Hepatocyte (in vitro differentiated cells): ENCODE measurements around the gene PHF1. TPM values are rescaled to one million over a fixed set of nuclear protein-coding genes. Genes with fewer than 3 reads are reported as not detected.

Experiments used
- DNase-seq: peaks from one replicate; pipeline ENCODE4 v3.0.0-alpha.2; 2016; ENCODE audit warnings: low spot score
- H2AFZ ChIP-seq: fragments of 200-600 bp; sonication (generic); 2 replicates; pipeline ENCODE4 v1.6.0; 2016; ENCODE audit warnings: antibody characterized with exemption, mild to moderate bottlenecking
- H3K27ac ChIP-seq: fragments of 200-600 bp; sonication (generic); 2 replicates; pipeline ENCODE4 v1.5.1; 2016; ENCODE audit warnings: mild to moderate bottlenecking
- H3K27me3 ChIP-seq: fragments of 200-600 bp; sonication (generic); 2 replicates; pipeline ENCODE4 v1.6.1; 2016
- H3K36me3 ChIP-seq: fragments of 200-600 bp; sonication (generic); replicated peaks from 2 replicates; pipeline ENCODE4 v1.5.1; 2016; ENCODE audit warnings: low read depth; ENCODE audit not compliant: insufficient read depth
- H3K4me1 ChIP-seq: fragments of 200-600 bp; sonication (generic); 2 replicates; pipeline ENCODE4 v1.5.1; 2016; ENCODE audit warnings: mild to moderate bottlenecking, moderate library complexity; ENCODE audit not compliant: insufficient read depth
- H3K4me2 ChIP-seq: fragments of 200-600 bp; sonication (generic); 2 replicates; pipeline ENCODE4 v1.6.0; 2016
- H3K4me3 ChIP-seq: fragments of 200-600 bp; sonication (generic); 2 replicates; pipeline ENCODE4 v1.5.1; 2016; ENCODE audit warnings: mild to moderate bottlenecking
- H3K79me2 ChIP-seq: fragments of 200-600 bp; sonication (generic); 2 replicates; pipeline ENCODE4 v1.6.0; 2017; ENCODE audit warnings: mild to moderate bottlenecking
- H3K9me2 ChIP-seq: fragments of 200-600 bp; sonication (generic); replicated peaks from 2 replicates; pipeline ENCODE4 v1.6.0; 2017; ENCODE audit warnings: mild to moderate bottlenecking; ENCODE audit not compliant: insufficient read depth
- H3K9me3 ChIP-seq: fragments of 200-600 bp; sonication (generic); 2 replicates; pipeline ENCODE4 v1.5.1; 2016; ENCODE audit warnings: low read depth, mild to moderate bottlenecking
- H4K20me1 ChIP-seq: fragments of 200-600 bp; sonication (generic); 2 replicates; pipeline ENCODE4 v1.6.0; 2016; ENCODE audit warnings: mild to moderate bottlenecking; ENCODE audit not compliant: insufficient read depth, poor library complexity, severe bottlenecking
- EZH2 ChIP-seq: fragments of 200-600 bp; sonication (generic); IDR thresholded peaks from 2 replicates; pipeline ENCODE4 v1.6.1; 2016; ENCODE audit warnings: antibody characterized with exemption, mild to moderate bottlenecking, borderline replicate concordance
- EZH2phosphoT487 ChIP-seq: fragments of 200-600 bp; sonication (generic); IDR thresholded peaks from one replicate; pipeline ENCODE4 v1.6.1; 2018; ENCODE audit warnings: antibody characterized with exemption, mild to moderate bottlenecking, low read depth, moderate library complexity; ENCODE audit not compliant: unreplicated experiment, severe bottlenecking
- WGBS: methylation state at CpG from one replicate; pipeline ENCODE4 v1.1.6; 2016; ENCODE audit warnings: low lambda C conversion rate; ENCODE audit errors: missing lambda C conversion rate; 5-methylcytosine and 5-hydroxymethylcytosine counted together
- polyA plus RNA-seq: library from polyadenylated mRNA; unstranded; fragments of >200 nt; fragmentation: Nextera tagmentation; extraction: Ambion mirVana; gene quantifications from 2 replicates; pipeline ENCODE4 v1.2.1, GENCODE V29; 2016
- total RNA-seq: library from RNA; depleted of rRNA; stranded (reverse); fragments of >200 nt; gene quantifications from 2 replicates; pipeline ENCODE4 v1.2.3, GENCODE V29; 2014
- TF ChIP-seq, protein P1 (sequence below): fragments of 200-600 bp; sonication (generic); IDR thresholded peaks from 2 replicates; pipeline ENCODE4 v1.5.1; 2016; ENCODE audit warnings: antibody characterized with exemption, mild to moderate bottlenecking; ENCODE audit not compliant: poor library complexity

The PHF1 gene
- total and polyA plus RNA-seq, 2 experiments from 2014 or later = 37.2 to 42.4 TPM

DNA sequence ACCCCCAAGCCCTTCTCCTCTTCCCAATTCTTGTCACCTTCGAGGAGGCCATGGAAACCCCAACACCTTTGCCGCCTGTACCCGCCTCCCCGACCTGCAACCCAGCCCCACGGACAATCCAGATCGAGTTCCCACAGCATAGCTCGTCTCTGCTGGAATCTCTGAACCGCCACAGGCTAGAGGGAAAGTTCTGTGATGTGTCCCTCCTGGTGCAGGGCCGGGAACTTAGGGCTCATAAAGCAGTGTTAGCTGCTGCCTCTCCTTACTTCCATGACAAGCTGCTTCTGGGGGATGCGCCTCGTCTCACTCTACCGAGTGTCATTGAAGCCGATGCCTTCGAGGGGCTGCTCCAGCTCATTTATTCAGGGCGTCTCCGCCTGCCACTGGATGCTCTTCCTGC lies 44.2 kb downstream of the PHF1 start:
- no peaks in the 10 kb centered on the region for H3K36me3 ChIP-seq
- 60% methylated on average over 16 of the region's 16 CpGs for WGBS
- no peak for TF ChIP-seq EZH2
- TF ChIP-seq, protein P1, sequence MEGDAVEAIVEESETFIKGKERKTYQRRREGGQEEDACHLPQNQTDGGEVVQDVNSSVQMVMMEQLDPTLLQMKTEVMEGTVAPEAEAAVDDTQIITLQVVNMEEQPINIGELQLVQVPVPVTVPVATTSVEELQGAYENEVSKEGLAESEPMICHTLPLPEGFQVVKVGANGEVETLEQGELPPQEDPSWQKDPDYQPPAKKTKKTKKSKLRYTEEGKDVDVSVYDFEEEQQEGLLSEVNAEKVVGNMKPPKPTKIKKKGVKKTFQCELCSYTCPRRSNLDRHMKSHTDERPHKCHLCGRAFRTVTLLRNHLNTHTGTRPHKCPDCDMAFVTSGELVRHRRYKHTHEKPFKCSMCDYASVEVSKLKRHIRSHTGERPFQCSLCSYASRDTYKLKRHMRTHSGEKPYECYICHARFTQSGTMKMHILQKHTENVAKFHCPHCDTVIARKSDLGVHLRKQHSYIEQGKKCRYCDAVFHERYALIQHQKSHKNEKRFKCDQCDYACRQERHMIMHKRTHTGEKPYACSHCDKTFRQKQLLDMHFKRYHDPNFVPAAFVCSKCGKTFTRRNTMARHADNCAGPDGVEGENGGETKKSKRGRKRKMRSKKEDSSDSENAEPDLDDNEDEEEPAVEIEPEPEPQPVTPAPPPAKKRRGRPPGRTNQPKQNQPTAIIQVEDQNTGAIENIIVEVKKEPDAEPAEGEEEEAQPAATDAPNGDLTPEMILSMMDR = no peak
- no peaks in the 10 kb centered on the region for H3K9me3 ChIP-seq
- H3K4me3 ChIP-seq = peak overlapping the region; percentile 9
- peaks cover 21% of the 10 kb centered on the region for H3K79me2 ChIP-seq
- H3K4me1 ChIP-seq = no peaks in the 10 kb centered on the region
- DNase-seq = no peak
- no peaks in the 10 kb centered on the region for H3K9me2 ChIP-seq
- H3K4me2 ChIP-seq = peak overlapping the region; percentile 82
- no peaks in the 10 kb centered on the region for H3K27me3 ChIP-seq
- no peak overlapping the region for H3K27ac ChIP-seq
- H2AFZ ChIP-seq = peak overlapping the region; percentile 47
- no peaks in the 10 kb centered on the region for H4K20me1 ChIP-seq

DNA sequence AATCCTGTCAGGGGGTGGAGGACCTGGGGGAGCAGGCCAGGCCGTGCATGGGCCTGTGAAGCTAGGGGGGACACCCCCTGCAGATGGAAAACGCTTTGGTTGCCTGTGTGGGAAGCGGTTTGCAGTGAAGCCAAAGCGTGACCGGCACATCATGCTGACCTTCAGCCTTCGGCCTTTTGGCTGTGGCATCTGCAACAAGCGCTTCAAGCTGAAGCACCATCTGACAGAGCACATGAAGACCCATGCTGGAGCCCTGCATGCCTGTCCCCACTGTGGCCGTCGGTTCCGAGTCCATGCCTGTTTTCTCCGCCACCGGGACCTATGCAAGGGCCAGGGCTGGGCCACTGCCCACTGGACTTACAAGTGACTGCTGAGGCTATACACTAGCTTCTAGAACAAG lies 45.3 kb downstream of the PHF1 start:
- H3K9me2 ChIP-seq = no peaks in the 10 kb centered on the region
- no peak overlapping the region for H3K4me3 ChIP-seq
- WGBS = 96% methylated on average over 12 of the region's 12 CpGs
- no peak overlapping the region for H3K4me2 ChIP-seq
- H4K20me1 ChIP-seq = no peaks in the 10 kb centered on the region
- no peaks in the 10 kb centered on the region for H3K9me3 ChIP-seq
- TF ChIP-seq, protein P1 = no peak
- TF ChIP-seq EZH2 = no peak
- no peaks in the 10 kb centered on the region for H3K36me3 ChIP-seq
- H2AFZ ChIP-seq = no peak overlapping the region
- H3K27ac ChIP-seq = no peak overlapping the region
- H3K79me2 ChIP-seq = peaks cover 21% of the 10 kb centered on the region
- H3K4me1 ChIP-seq = no peaks in the 10 kb centered on the region
- DNase-seq = no peak
- H3K27me3 ChIP-seq = no peaks in the 10 kb centered on the region

DNA sequence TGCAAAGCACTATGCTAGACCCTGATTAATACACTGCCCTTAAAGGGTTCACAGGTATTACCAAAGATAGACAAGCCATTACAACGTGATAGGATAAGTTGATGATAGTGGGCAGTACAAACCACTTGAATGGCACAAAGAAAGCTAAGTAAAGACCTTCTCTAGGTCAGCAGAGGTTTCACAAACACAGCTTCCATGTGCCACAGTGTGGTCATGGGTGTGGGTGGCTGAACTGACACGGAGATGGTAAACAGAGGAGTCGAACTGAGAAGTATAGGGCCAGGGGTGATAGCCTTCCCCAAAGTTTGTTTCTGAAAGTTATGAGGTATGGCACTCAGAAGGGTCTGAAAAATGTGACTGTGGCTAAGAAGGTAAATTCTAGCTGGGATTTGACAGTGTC lies 47.9 kb downstream of the PHF1 start:
- peaks cover 16% of the 10 kb centered on the region for H3K79me2 ChIP-seq
- no peak for DNase-seq
- TF ChIP-seq EZH2 (no peak), EZH2phosphoT487 (no peak)
- TF ChIP-seq, protein P1 = no peak
- no peaks in the 10 kb centered on the region for H4K20me1 ChIP-seq
- no peak overlapping the region for H3K4me2 ChIP-seq
- no peaks in the 10 kb centered on the region for H3K4me1 ChIP-seq
- H3K9me3 ChIP-seq = no peaks in the 10 kb centered on the region
- WGBS = 81% methylated on average over 3 of the region's 3 CpGs
- H3K9me2 ChIP-seq = no peaks in the 10 kb centered on the region
- H3K27ac ChIP-seq = no peak overlapping the region
- H3K4me3 ChIP-seq = no peak overlapping the region
- H2AFZ ChIP-seq = no peak overlapping the region
- H3K36me3 ChIP-seq = no peaks in the 10 kb centered on the region
- peaks cover 7% of the 10 kb centered on the region for H3K27me3 ChIP-seq

DNA sequence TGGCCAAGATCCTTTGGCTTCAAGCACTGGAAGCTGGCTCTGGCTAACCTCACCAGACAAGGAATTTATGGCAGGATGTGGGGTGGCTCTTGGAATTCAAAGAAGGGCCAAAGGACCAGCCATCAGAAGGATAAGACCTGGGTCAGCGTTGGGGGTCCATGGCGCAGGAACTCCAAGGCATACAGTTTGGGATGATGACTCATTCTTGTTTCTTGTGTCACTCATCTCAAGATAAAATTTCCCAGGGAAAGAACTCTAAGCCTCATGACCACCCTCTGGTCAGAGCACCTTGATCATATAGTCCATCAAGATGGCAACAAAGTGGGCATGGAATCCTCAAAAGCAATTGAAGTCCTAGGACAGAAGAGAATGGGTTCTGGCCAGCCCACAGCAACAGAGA lies 48.4 kb downstream of the PHF1 start:
- 96% methylated on average over 2 of the region's 2 CpGs for WGBS

More for the DNA sequence above, 48.4 kb downstream of the PHF1 start:
- no peaks in the 10 kb centered on the region for H3K4me1 ChIP-seq
- no peak for DNase-seq
- H3K36me3 ChIP-seq = no peaks in the 10 kb centered on the region
- H3K27ac ChIP-seq = no peak overlapping the region
- H3K27me3 ChIP-seq = peaks cover 9% of the 10 kb centered on the region
- no peak overlapping the region for H2AFZ ChIP-seq
- no peak overlapping the region for H3K4me3 ChIP-seq
- no peak overlapping the region for H3K4me2 ChIP-seq
- H3K79me2 ChIP-seq = peaks cover 16% of the 10 kb centered on the region
- H3K9me3 ChIP-seq = no peaks in the 10 kb centered on the region
- no peaks in the 10 kb centered on the region for H3K9me2 ChIP-seq
- no peaks in the 10 kb centered on the region for H4K20me1 ChIP-seq
- TF ChIP-seq EZH2phosphoT487 (no peak), EZH2 (no peak)
- TF ChIP-seq, protein P1 = no peak
